Measurements from ENCODE around the gene CAMTA1.

- no peak for TF ChIP-seq CTCF (IDR thresholded peaks at IDR 0.05)
- no peak for TF ChIP-seq POLR2AphosphoS5 (IDR thresholded peaks at IDR 0.05)
- TF ChIP-seq EP300 (IDR thresholded peaks at IDR 0.05), result no peak
- no peak for TF ChIP-seq POLR2A (IDR thresholded peaks at IDR 0.05)
Observed at GRCh38 chr1:7069931-7070330, 284.7 kb downstream of the CAMTA1 start.
